ENCODE results near the gene CAPN12.

- TF ChIP-seq GATA2 (IDR thresholded peaks at IDR 0.05; ENCODE audit: low read depth, low read length) (no peak), GATA3 (IDR thresholded peaks at IDR 0.05; ENCODE audit: low read depth, low read length) (no peak)
These were observed 44.4 kb upstream of the CAPN12 start, which contains the start of gene LGALS7B for GRCh38 chr19:38788478-38789243.

Measured in SH-SY5Y (cell line).